ENCODE measurements around the gene CFAP221.
A peak's percentile ranks its signal among the peaks of the same experiment; 100 is the strongest.

CFAP221 gene

GRCh38 chr2:119646149-119646548, 101.9 kb downstream of the CFAP221 start:
- no peak for DNase-seq

- DNase-seq, result no peak
These were observed 103.4 kb downstream of the CFAP221 start for GRCh38 chr2:119647440-119648169.

- DNase-seq, result no peak
These were observed 105.2 kb downstream of the CFAP221 start for GRCh38 chr2:119649364-119649917.

- DNase-seq, result no peak
These were observed 106.0 kb downstream of the CFAP221 start for GRCh38 chr2:119650206-119650605.

DNA sequence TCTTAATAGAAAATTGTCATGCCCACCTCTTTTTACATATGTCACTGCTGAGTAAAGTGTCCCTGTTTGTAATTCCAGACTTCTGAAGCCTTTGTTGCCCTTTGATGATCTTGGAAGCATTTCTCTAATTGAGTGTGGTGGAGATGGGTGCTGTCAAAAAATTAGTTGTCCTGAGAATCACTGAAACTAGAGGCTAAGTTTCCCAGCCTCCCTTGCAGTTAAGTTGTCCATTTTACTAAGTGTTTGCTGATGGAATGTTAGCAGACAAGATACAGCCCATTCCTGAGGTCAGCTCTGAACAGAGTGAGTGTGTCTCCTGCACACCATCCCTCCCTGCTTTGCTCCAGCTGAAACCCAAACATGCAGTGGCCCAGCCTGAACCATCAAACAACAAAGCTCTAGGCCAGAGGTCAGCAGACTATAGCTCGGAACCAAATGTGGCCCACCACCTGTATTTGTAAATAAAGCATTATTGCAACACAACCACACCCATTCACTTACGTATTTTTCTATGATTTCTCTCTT, 106.7 kb downstream of the CFAP221 start:
- DNase-seq, result no peak

- DNase-seq, result no peak
These were observed 113.4 kb downstream of the CFAP221 start for GRCh38 chr2:119657466-119658145.

GRCh38 chr2:119659601-119660342, 115.5 kb downstream of the CFAP221 start:
- DNase-seq, result peak in 2 of 14 donors; percentile 11 to 23

DNA sequence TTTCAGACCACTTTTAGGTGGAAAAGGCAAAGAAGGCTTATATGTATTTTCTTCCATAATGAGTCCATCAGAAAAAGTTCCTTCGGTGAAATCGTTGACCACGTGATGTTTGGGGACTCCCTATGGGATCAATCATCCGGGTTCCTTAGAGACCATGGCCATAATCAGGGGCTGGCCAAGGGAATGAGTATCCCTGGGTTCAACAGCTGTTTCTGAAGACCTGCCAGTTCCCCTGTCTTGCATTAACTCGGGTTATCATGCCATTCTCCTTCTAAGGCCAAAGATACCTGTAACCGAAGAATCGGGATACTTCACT, 116.1 kb downstream of the CFAP221 start:
- no peak for DNase-seq

GRCh38 chr2:119662297-119662696, 118.0 kb downstream of the CFAP221 start:
- no peak for DNase-seq

- no peak for DNase-seq
These were observed 124.3 kb downstream of the CFAP221 start for GRCh38 chr2:119668546-119668945.

- no peak for DNase-seq
These were observed 126.8 kb downstream of the CFAP221 start for GRCh38 chr2:119671016-119671415.

- DNase-seq, result no peak
These were observed 127.5 kb downstream of the CFAP221 start for GRCh38 chr2:119671752-119672151.

- no peak for DNase-seq
These were observed 128.1 kb downstream of the CFAP221 start for GRCh38 chr2:119672161-119672862.

GRCh38 chr2:119673796-119674195, 129.5 kb downstream of the CFAP221 start:
- DNase-seq, result no peak

DNA sequence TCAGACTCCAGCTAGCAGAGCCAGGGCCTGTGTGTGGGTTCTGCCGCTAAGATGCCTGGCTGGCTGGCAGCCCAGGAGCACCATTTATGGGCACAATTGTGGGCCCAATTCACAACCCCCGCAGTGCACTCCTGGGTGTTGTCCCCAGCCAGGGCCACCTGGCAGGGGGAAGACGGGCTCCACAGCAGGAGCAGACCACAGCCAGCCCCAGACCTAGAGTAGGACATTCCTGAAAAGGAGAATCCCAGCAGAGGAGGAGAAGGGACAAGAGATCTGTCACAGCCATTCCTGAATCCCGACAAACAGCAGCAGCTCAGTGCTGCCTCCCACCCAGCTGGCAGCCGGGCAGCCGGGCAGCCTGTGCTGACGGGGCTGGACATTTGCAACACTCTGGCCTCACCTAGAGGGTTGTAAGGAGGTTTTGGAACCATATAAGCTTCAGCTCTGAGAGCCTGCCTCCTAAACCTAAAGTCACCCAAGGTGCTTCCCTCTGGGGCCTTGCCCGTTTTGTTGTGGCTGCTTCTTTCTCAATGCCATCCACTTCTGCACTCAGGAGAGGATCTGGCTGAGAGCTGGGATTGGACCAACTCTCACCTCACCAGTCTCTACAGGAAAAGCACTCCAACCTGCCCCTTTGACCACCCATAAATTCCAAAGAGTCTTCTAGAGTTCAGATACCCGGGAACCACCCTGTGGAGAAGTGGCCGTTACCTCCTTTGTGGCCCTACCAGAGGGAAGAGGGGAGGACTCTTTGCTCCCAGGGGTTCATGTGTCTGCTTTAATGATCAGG, 130.7 kb downstream of the CFAP221 start:
- no peak for DNase-seq

- peak in 1 of 14 donors; percentile 21 for DNase-seq
These were observed 133.9 kb downstream of the CFAP221 start for GRCh38 chr2:119678021-119678656.

- no peak for DNase-seq
These were observed 135.2 kb downstream of the CFAP221 start for GRCh38 chr2:119679526-119679837.

DNA sequence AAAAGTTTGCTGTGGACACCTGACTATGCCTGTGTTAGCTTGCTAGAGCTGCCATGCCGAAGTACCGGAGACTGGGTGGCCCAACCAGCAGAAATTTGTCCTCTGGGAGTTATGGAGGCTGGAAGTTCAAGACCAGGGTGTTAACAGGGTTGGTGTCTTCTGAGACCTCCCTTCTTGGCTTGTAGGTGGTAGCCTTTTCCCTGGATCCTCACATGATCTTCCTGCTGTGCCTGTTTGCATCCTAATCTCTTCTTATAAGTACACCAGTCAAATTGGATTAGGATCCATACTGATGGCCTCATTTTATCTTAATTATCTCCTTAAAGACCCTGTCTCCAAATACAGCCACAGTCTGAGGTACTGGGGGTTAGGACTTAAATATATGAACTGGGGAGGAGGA, 135.6 kb downstream of the CFAP221 start:
- DNase-seq, result no peak

DNA sequence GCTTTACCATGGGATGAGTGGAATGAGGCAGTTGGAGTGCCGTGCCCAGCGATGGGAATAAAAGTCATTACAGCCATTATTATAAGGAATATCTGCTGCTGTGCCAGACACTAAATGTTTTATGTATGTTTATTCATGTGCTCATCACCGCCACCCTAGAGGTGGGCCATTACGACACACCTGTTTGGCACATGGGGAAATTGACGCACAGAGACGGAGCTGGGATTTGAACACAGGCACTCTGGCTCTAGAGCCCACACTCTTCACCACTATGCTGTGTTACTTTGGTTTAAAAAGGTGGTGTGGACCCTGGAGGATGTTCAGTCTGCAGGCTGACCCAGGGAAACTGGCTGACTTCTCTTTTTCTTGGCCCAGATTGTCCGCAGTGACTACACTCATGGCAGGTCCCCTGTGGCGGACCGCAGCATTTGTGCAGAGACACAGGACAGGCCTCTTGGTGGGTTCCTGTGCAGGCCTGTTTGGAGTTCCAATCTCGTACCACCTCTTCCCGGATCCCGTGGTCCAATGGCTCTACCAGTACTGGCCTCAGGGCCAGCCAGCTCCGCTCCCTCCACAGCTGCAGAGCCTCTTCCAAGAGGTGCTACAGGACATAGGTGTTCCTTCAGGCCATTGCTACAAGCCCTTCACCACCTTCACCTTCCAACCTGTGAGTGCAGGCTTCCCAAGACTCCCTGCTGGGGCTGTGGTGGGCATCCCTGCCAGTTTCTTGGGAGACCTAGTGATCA, 136.4 kb downstream of the CFAP221 start:
- DNase-seq, result no peak

- no peak for DNase-seq
These were observed 137.1 kb downstream of the CFAP221 start for GRCh38 chr2:119681203-119681867.

Data from C1 segment of cervical spinal cord (tissue), 14 donors.